ENCODE measurements around the gene FAM120C. TPM values are rescaled to one million over a fixed set of nuclear protein-coding genes. Genes with fewer than 3 reads are reported as not detected.

FAM120C gene
- total RNA-seq, 1 experiment from 2014 or later = 16.6 TPM

DNA sequence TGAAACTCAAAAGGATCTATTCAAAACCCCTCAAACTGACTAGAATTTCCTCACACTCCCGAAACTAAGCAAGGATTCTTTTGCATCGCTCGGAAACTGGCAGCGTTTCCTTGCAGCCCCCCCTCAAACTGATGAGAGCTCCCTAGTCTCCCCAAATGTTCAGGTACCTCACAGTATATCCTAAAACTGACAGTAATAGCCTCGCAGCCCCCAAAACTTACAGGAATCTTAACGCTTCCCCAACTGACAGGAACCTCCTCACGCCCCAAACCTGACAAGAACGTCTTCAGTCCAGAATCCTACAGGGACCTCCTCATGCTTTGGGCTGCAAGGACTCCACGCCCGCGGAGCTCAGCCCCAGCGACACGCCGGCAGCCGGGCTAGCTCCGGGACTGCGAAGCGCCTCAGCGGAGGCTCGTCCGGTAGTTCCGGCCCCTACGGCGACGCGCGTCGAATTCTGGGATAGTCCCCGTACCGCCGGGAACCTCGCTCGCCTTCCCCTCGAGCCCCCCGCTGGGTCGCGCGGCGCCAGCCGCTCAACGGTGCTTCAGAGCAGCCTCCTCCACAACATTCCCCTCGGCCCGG, 139.4 kb downstream of the FAM120C start:
- Histone ChIP-seq H3K36me3 (ENCODE audit: insufficient read depth, low read length) (peaks cover 14% of the 10 kb centered on the region; the same call in 1 of the 2 replicates), H3K9me3 (ENCODE audit: low read length) (no peaks in the 10 kb centered on the region), H4K20me1 (ENCODE audit: insufficient read depth, low read depth, low read length) (no peaks in the 10 kb centered on the region), H3K27ac (ENCODE audit: low read length) (peak overlapping the region; percentile 78), H3K9me2 (replicated peaks; ENCODE audit: insufficient read depth, low read length) (no peaks in the 10 kb centered on the region), H3K4me3 (ENCODE audit: low read length) (peak overlapping the region; percentile 67), H3K9ac (ENCODE audit: low read length) (peak overlapping the region; percentile 92), H3K4me1 (ENCODE audit: low read length) (peaks cover 14% of the 10 kb centered on the region), H3K79me2 (ENCODE audit: low read length) (peaks cover 22% of the 10 kb centered on the region), H3K27me3 (ENCODE audit: low read length) (no peaks in the 10 kb centered on the region), H3K4me2 (ENCODE audit: low read depth, low read length, poor library complexity, severe bottlenecking) (peak overlapping the region; percentile 60), H2AFZ (ENCODE audit: low read length) (no peak overlapping the region; the same call in 1 of the 2 replicates)
- DNase-seq = peak; percentile 63

DNA sequence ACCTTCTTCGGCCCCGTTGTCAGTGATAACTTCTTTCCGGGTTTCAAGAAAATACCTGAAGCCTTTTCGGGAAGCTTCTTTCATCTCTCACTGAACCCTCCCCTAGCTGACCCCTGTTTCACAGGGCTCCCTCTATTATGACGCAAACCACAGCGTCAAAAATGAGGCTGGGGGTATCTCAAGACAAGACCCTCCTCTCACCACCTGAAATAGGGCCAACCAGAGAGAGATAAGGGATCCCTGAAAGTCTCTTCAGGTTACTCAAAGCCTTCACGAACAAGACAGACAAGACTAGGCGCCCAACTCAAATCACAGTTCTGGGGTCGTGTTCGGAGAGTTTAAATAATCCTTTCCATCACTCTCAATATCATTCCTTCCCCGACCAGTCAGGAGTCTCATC, 140.0 kb downstream of the FAM120C start:
- H3K4me2 ChIP-seq (ENCODE audit: low read depth, low read length, poor library complexity, severe bottlenecking) = peak overlapping the region; percentile 60
- peaks cover 14% of the 10 kb centered on the region for H3K4me1 ChIP-seq (ENCODE audit: low read length)
- H3K4me3 ChIP-seq (ENCODE audit: low read length) = peak overlapping the region; percentile 67
- peaks cover 14% of the 10 kb centered on the region; the same call in 1 of the 2 replicates for H3K36me3 ChIP-seq (ENCODE audit: insufficient read depth, low read length)
- no peak for DNase-seq
- H3K9ac ChIP-seq (ENCODE audit: low read length) = peak overlapping the region; percentile 92
- H3K79me2 ChIP-seq (ENCODE audit: low read length) = peaks cover 22% of the 10 kb centered on the region
- no peak overlapping the region for H3K27ac ChIP-seq (ENCODE audit: low read length)
- no peaks in the 10 kb centered on the region for H3K27me3 ChIP-seq (ENCODE audit: low read length)
- H4K20me1 ChIP-seq (ENCODE audit: insufficient read depth, low read depth, low read length) = no peaks in the 10 kb centered on the region
- H3K9me2 ChIP-seq (replicated peaks; ENCODE audit: insufficient read depth, low read length) = no peaks in the 10 kb centered on the region
- H3K9me3 ChIP-seq (ENCODE audit: low read length) = no peaks in the 10 kb centered on the region
- H2AFZ ChIP-seq (ENCODE audit: low read length) = no peak overlapping the region

DNA sequence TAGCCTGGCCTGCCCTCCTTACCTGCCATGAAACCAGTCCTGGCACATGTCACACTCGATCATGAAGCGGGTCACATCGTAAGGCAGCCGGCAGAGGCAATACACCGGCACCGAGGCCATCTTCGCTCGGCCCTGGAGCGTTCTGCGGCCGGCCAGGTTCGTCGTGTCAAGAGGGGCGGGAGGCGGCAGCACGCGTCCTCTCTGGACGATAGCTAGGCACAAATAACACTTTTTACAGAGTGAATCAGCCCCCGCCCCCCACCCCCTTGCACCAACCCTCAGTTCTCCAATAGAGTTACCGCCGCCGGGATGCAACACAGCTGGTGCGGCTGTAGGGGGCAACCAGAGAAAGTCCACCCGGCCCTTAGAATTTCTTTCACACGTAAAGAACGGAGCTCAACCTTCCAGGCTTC, 140.4 kb downstream of the FAM120C start:
- Histone ChIP-seq H3K9me3 (ENCODE audit: low read length) (no peaks in the 10 kb centered on the region), H3K4me3 (ENCODE audit: low read length) (peak overlapping the region; percentile 67), H3K4me2 (ENCODE audit: low read depth, low read length, poor library complexity, severe bottlenecking) (peak overlapping the region; percentile 60), H2AFZ (ENCODE audit: low read length) (no peak overlapping the region), H3K36me3 (ENCODE audit: insufficient read depth, low read length) (peaks cover 14% of the 10 kb centered on the region; the same call in 1 of the 2 replicates), H4K20me1 (ENCODE audit: insufficient read depth, low read depth, low read length) (no peaks in the 10 kb centered on the region), H3K27ac (ENCODE audit: low read length) (no peak overlapping the region), H3K4me1 (ENCODE audit: low read length) (peaks cover 14% of the 10 kb centered on the region), H3K9ac (ENCODE audit: low read length) (peak overlapping the region; percentile 92), H3K27me3 (ENCODE audit: low read length) (no peaks in the 10 kb centered on the region), H3K79me2 (ENCODE audit: low read length) (peaks cover 22% of the 10 kb centered on the region), H3K9me2 (replicated peaks; ENCODE audit: insufficient read depth, low read length) (no peaks in the 10 kb centered on the region)
- peak; percentile 53 for DNase-seq

DNA sequence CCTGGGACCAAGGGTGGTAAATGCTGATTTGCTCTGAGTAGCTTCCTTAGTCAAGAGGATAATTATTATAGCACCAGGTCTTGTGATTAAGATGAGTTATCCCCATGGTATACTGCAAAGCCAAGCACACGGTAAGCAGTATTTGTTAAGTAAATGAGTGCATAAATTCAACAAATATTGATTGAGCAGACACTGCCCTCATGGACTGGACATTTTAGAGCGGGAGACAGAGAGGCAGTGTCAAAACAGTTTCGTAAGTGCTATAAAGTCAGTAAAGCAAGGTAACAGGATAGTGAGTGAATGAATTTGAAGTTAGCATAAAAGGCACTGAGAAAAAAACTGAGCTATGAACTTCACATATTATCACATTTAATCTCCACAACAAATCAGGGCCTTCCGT, 152.7 kb downstream of the FAM120C start:
- Histone ChIP-seq H3K9me2 (replicated peaks; ENCODE audit: insufficient read depth, low read length) (no peaks in the 10 kb centered on the region), H3K4me2 (ENCODE audit: low read depth, low read length, poor library complexity, severe bottlenecking) (no peak overlapping the region), H3K79me2 (ENCODE audit: low read length) (peaks cover 4% of the 10 kb centered on the region; the same call in 1 of the 2 replicates), H3K36me3 (ENCODE audit: insufficient read depth, low read length) (peaks cover 3% of the 10 kb centered on the region; the same call in 1 of the 2 replicates), H3K4me3 (ENCODE audit: low read length) (no peak overlapping the region), H3K9me3 (ENCODE audit: low read length) (no peaks in the 10 kb centered on the region), H3K4me1 (ENCODE audit: low read length) (no peaks in the 10 kb centered on the region), H2AFZ (ENCODE audit: low read length) (no peak overlapping the region), H3K9ac (ENCODE audit: low read length) (no peak overlapping the region), H3K27me3 (ENCODE audit: low read length) (no peaks in the 10 kb centered on the region), H4K20me1 (ENCODE audit: insufficient read depth, low read depth, low read length) (no peaks in the 10 kb centered on the region), H3K27ac (ENCODE audit: low read length) (no peak overlapping the region)
- no peak for DNase-seq

DNA sequence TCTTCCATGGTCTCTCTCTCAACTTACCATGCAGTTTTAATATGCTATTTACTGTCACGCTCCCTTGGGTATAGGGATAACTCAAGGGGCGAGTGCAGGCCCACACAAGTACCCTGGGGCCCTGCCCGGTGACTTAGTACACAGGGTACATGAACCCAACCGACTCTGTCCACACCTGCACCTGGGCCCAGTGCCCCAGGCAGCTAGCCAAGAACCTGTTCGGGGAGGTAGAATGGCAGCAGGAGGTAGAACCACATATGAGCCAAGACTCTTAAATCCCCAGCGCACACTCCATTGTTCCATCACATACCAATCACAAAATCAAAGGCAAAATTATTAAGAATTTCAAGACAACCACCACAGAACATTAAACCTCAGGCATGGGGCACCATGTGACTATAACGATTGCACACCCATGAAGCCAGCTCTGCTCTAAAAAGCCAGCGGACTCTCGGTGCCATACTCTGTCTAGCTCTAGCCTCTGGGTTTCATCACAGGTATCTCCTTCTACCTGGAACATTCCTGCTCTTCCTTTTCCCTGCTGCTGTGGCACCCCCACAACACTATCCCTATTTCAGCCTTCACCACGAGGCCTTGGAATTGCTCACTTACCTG, 153.4 kb downstream of the FAM120C start:
- Histone ChIP-seq H3K9me3 (ENCODE audit: low read length) (no peaks in the 10 kb centered on the region), H3K4me3 (ENCODE audit: low read length) (no peak overlapping the region), H3K27me3 (ENCODE audit: low read length) (no peaks in the 10 kb centered on the region), H3K9ac (ENCODE audit: low read length) (no peak overlapping the region), H3K9me2 (replicated peaks; ENCODE audit: insufficient read depth, low read length) (no peaks in the 10 kb centered on the region), H2AFZ (ENCODE audit: low read length) (no peak overlapping the region), H4K20me1 (ENCODE audit: insufficient read depth, low read depth, low read length) (no peaks in the 10 kb centered on the region), H3K4me1 (ENCODE audit: low read length) (no peaks in the 10 kb centered on the region), H3K36me3 (ENCODE audit: insufficient read depth, low read length) (peaks cover 3% of the 10 kb centered on the region; the same call in 1 of the 2 replicates), H3K4me2 (ENCODE audit: low read depth, low read length, poor library complexity, severe bottlenecking) (no peak overlapping the region), H3K79me2 (ENCODE audit: low read length) (peaks cover 4% of the 10 kb centered on the region; the same call in 1 of the 2 replicates), H3K27ac (ENCODE audit: low read length) (no peak overlapping the region)
- DNase-seq = no peak

DNA sequence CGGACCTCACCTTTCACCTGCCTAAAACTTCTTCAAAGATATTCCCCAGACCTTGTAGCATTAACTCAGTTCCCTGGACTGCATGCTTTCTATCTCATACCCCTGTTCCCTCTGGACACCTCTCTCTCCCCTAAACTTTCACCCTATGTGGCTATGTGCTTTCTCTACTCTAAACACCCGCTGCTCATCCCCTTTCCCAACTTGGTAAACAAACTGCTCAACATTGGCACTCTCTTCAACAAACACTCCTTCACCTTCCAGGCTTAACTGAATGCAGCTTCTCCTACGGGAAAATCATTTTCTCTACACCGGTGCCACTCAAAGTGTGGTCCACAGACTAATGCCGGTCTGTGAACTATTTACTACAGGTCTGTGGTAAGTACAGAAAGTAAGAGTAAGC, 158.7 kb downstream of the FAM120C start:
- no peaks in the 10 kb centered on the region for H3K4me1 ChIP-seq (ENCODE audit: low read length)
- no peaks in the 10 kb centered on the region for H3K9me2 ChIP-seq (replicated peaks; ENCODE audit: insufficient read depth, low read length)
- no peaks in the 10 kb centered on the region for H3K9me3 ChIP-seq (ENCODE audit: low read length)
- H3K79me2 ChIP-seq (ENCODE audit: low read length) = no peaks in the 10 kb centered on the region
- H4K20me1 ChIP-seq (ENCODE audit: insufficient read depth, low read depth, low read length) = no peaks in the 10 kb centered on the region
- H3K27ac ChIP-seq (ENCODE audit: low read length) = no peak overlapping the region
- no peak overlapping the region for H2AFZ ChIP-seq (ENCODE audit: low read length)
- no peak overlapping the region for H3K4me2 ChIP-seq (ENCODE audit: low read depth, low read length, poor library complexity, severe bottlenecking)
- DNase-seq = no peak
- no peak overlapping the region for H3K4me3 ChIP-seq (ENCODE audit: low read length)
- peaks cover 10% of the 10 kb centered on the region; the same call in 1 of the 2 replicates for H3K36me3 ChIP-seq (ENCODE audit: insufficient read depth, low read length)
- no peaks in the 10 kb centered on the region for H3K27me3 ChIP-seq (ENCODE audit: low read length)
- no peak overlapping the region for H3K9ac ChIP-seq (ENCODE audit: low read length)

Small RNA genes within 50 kb of the gene (small RNA-seq; reads per million reads assigned to genes)
- gene AL589872.1 = not detected

Other genes starting within 250 kb of the FAM120C start
- 39.9 and 43.3 TPM in 2 replicates for gene PHF8, start 138.8 kb downstream of the FAM120C start, total RNA-seq (2014; rRNA removed; shearing (Covaris generic); ENCODE audit: low replicate concordance)
- 0.04 TPM in 2 replicates for gene WNK3, start 174.8 kb upstream of the FAM120C start, total RNA-seq (2014; rRNA removed; shearing (Covaris generic); ENCODE audit: low replicate concordance)

Data from Karpas-422 (cell line).